SK-N-SH treated with all-trans-retinoic acid at 6 μM for 48 hours (cell line): ENCODE measurements around the gene NMT1.

Source experiments
- BACH2 ChIP-seq: fragments of 250-450 bp; sonication (Bioruptor Pico); IDR thresholded peaks from 2 replicates; pipeline ENCODE4 v1.9.0; 2021; ENCODE audit warnings: mild to moderate bottlenecking, borderline replicate concordance
- ISL1 ChIP-seq: fragments of 250-450 bp; sonication (Bioruptor Pico); IDR thresholded peaks from 2 replicates; pipeline ENCODE4 v2.1.2; 2022; ENCODE audit warnings: mild to moderate bottlenecking, moderate library complexity
- OSR1 ChIP-seq: fragments of 250-450 bp; sonication (Bioruptor Pico); IDR thresholded peaks from 2 replicates; pipeline ENCODE4 v1.8.0; 2022; ENCODE audit warnings: moderate library complexity, mild to moderate bottlenecking, inconsistent platforms
- ZFP3 ChIP-seq: fragments of 250-450 bp; sonication (Bioruptor Pico); IDR thresholded peaks from 2 replicates; pipeline ENCODE4 v1.5.0; 2020; ENCODE audit warnings: mild to moderate bottlenecking, moderate library complexity
- ZFP30 ChIP-seq: fragments of 450-650 bp; formaldehyde crosslinking; IDR thresholded peaks from 2 replicates; pipeline ENCODE4 v1.5.0; 2022; ENCODE audit warnings: mild to moderate bottlenecking, moderate library complexity
- ZNF565 ChIP-seq: fragments of 450-650 bp; formaldehyde crosslinking; conservative IDR thresholded peaks from 2 replicates; pipeline ENCODE4 v1.5.0; 2020; ENCODE audit warnings: low read depth, mild to moderate bottlenecking, moderate library complexity
- TF ChIP-seq, protein P1 (sequence below): fragments of 250-450 bp; sonication (Bioruptor Pico); IDR thresholded peaks from 2 replicates; pipeline ENCODE4 v1.5.0; 2020; ENCODE audit warnings: mild to moderate bottlenecking, moderate library complexity
- TF ChIP-seq, protein P2 (sequence below): fragments of 250-450 bp; sonication (Bioruptor Pico); IDR thresholded peaks from 2 replicates; pipeline ENCODE4 v1.8.0; 2020; ENCODE audit warnings: mild to moderate bottlenecking, moderate library complexity, borderline replicate concordance

DNA sequence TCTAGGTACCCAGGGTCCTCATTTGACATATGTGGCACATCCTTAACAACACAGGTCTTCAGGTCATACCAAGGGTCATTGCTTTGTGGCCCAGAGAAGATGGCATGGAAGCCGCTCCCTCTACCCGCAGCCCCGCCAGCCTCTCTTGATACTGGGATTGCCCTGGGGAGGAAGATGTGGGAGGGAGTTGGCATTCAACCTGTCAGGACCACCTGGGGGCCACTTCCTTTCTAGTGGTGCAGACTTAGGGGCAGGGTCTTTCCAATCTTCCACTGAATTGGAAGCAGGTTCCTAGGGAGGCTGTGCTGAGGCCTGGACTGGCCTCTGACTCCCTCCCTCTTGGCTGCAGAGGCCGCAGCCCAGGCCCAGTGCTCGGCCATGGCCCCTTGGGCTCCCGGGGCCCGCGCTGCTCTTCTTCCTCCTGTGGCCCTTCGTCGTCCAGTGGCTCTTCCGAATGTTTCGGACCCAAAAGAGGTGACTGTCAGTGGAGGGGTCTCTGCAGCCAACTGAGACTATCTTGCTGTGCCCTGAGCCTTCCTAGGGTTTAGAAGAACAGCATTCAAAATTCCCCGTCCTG, 82.1 kb downstream of the NMT1 start:
- TF ChIP-seq ZNF565 (CRISPR knock-in tag) (no peak), BACH2 (no peak), ISL1 (no peak), ZFP30 (CRISPR knock-in tag) (no peak), ZFP3 (CRISPR knock-in tag) (no peak), OSR1 (CRISPR knock-in tag) (no peak)
- TF ChIP-seq, protein P1, sequence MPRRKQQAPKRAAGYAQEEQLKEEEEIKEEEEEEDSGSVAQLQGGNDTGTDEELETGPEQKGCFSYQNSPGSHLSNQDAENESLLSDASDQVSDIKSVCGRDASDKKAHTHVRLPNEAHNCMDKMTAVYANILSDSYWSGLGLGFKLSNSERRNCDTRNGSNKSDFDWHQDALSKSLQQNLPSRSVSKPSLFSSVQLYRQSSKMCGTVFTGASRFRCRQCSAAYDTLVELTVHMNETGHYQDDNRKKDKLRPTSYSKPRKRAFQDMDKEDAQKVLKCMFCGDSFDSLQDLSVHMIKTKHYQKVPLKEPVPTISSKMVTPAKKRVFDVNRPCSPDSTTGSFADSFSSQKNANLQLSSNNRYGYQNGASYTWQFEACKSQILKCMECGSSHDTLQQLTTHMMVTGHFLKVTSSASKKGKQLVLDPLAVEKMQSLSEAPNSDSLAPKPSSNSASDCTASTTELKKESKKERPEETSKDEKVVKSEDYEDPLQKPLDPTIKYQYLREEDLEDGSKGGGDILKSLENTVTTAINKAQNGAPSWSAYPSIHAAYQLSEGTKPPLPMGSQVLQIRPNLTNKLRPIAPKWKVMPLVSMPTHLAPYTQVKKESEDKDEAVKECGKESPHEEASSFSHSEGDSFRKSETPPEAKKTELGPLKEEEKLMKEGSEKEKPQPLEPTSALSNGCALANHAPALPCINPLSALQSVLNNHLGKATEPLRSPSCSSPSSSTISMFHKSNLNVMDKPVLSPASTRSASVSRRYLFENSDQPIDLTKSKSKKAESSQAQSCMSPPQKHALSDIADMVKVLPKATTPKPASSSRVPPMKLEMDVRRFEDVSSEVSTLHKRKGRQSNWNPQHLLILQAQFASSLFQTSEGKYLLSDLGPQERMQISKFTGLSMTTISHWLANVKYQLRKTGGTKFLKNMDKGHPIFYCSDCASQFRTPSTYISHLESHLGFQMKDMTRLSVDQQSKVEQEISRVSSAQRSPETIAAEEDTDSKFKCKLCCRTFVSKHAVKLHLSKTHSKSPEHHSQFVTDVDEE (CRISPR knock-in tag), result no peak
- TF ChIP-seq, protein P2, sequence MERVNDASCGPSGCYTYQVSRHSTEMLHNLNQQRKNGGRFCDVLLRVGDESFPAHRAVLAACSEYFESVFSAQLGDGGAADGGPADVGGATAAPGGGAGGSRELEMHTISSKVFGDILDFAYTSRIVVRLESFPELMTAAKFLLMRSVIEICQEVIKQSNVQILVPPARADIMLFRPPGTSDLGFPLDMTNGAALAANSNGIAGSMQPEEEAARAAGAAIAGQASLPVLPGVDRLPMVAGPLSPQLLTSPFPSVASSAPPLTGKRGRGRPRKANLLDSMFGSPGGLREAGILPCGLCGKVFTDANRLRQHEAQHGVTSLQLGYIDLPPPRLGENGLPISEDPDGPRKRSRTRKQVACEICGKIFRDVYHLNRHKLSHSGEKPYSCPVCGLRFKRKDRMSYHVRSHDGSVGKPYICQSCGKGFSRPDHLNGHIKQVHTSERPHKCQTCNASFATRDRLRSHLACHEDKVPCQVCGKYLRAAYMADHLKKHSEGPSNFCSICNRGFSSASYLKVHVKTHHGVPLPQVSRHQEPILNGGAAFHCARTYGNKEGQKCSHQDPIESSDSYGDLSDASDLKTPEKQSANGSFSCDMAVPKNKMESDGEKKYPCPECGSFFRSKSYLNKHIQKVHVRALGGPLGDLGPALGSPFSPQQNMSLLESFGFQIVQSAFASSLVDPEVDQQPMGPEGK (CRISPR knock-in tag), result no peak
